ENCODE results near the gene IL15RA. TPM values are rescaled to one million over a fixed set of nuclear protein-coding genes. Genes with fewer than 3 reads are reported as not detected.
A peak's percentile ranks its signal among the peaks of the same experiment; 100 is the strongest.

IL15RA gene
- total and polyA plus RNA-seq, 8 donors: 6.7 to 63.0 (median 15.9) TPM

- Histone ChIP-seq H3K9me3 (no peaks in the 10 kb centered on the region), H3K36me3 (peaks cover 14 to 97% (median 54%) of the 10 kb centered on the region in 4 donors), H3K27me3 (no peaks in the 10 kb centered on the region), H3K4me1 (peaks cover 6 to 24% (median 8%) of the 10 kb centered on the region in 4 donors), H3K4me3 (no peak overlapping the region), H3K27ac (no peak overlapping the region)
- TF ChIP-seq CTCF (IDR thresholded peaks at IDR 0.05): no peak
- TF ChIP-seq POLR2AphosphoS5 (IDR thresholded peaks at IDR 0.05): no peak
- TF ChIP-seq POLR2A (IDR thresholded peaks at IDR 0.05): no peak
- no peak for TF ChIP-seq EP300 (IDR thresholded peaks at IDR 0.05)
- DNase-seq: peak in 1 of 2 donors; percentile 37
- whole genome bisulfite sequencing, 5 donors: 37 to 66% (median 43%) methylated on average over 2 of the region's 2 CpGs
- intact Hi-C loops (cut with DNase I; ENCODE audit: low total_unique reads): no loop called here
These were observed 19.3 kb downstream of the IL15RA start for GRCh38 chr10:5958077-5958476.

GRCh38 chr10:5956146-5956936, 21.0 kb downstream of the IL15RA start:
- intact Hi-C loops (cut with DNase I; ENCODE audit: low total_unique reads): no loop called here
- Histone ChIP-seq H3K27ac (no peak overlapping the region), H3K9me3 (no peaks in the 10 kb centered on the region), H3K4me3 (no peak overlapping the region), H3K36me3 (peaks cover 16 to 94% (median 48%) of the 10 kb centered on the region in 4 donors), H3K27me3 (no peaks in the 10 kb centered on the region), H3K4me1 (peaks cover 8 to 39% (median 15%) of the 10 kb centered on the region in 4 donors)
- DNase-seq: no peak
- TF ChIP-seq POLR2AphosphoS5 (IDR thresholded peaks at IDR 0.05) (no peak), POLR2A (IDR thresholded peaks at IDR 0.05) (no peak), EP300 (IDR thresholded peaks at IDR 0.05) (no peak), CTCF (IDR thresholded peaks at IDR 0.05) (no peak)
- WGBS, 5 donors: 78 to 91% (median 85%) methylated on average over 17 of the region's 17 CpGs

GRCh38 chr10:5953676-5954075, 23.7 kb downstream of the IL15RA start:
- Histone ChIP-seq H3K36me3 (peaks cover 6 to 68% (median 26%) of the 10 kb centered on the region in 4 donors), H3K27ac (no peak overlapping the region), H3K9me3 (no peaks in the 10 kb centered on the region), H3K4me1 (peaks cover 27 to 59% (median 34%) of the 10 kb centered on the region in 4 donors), H3K27me3 (no peaks in the 10 kb centered on the region), H3K4me3 (no peak overlapping the region)
- intact Hi-C loops (cut with DNase I; ENCODE audit: low total_unique reads): no loop called here
- TF ChIP-seq EP300 (IDR thresholded peaks at IDR 0.05): no peak
- WGBS, 5 donors: 80 to 89% (median 85%) methylated on average over 5 of the region's 5 CpGs
- no peak for DNase-seq

GRCh38 chr10:5952731-5953385, 24.5 kb downstream of the IL15RA start:
- no peak overlapping the region for H3K4me3 ChIP-seq
- no peaks in the 10 kb centered on the region for H3K9me3 ChIP-seq
- intact Hi-C loops (cut with DNase I; ENCODE audit: low total_unique reads): no loop called here
- H3K4me1 ChIP-seq: peaks cover 27 to 54% (median 34%) of the 10 kb centered on the region in 4 donors
- WGBS, 5 donors: 85 to 94% (median 90%) methylated on average over 18 to 20 of the region's 20 CpGs
- peaks cover 6 to 60% (median 26%) of the 10 kb centered on the region in 4 donors for H3K36me3 ChIP-seq
- no peaks in the 10 kb centered on the region for H3K27me3 ChIP-seq
- peak overlapping the region in 3 of 5 donors; percentile 31 to 86 (median 82) for H3K27ac ChIP-seq
- DNase-seq: no peak
- TF ChIP-seq CTCF (IDR thresholded peaks at IDR 0.05) (no peak), POLR2A (IDR thresholded peaks at IDR 0.05) (no peak), POLR2AphosphoS5 (IDR thresholded peaks at IDR 0.05) (no peak), EP300 (IDR thresholded peaks at IDR 0.05) (no peak)
